Activated CD8-positive, alpha-beta memory T cell treated with anti-CD3 and anti-CD28 coated beads for 1 hour (primary cell): ENCODE data around the gene LTBP1.
"Not testable (repeated sequence)": the region's sequence is repeated elsewhere in the genome, so short reads cannot be mapped to it uniquely, and the experiment has no call there.

Source experiments
- DNase-seq, 2 donors: peaks; one replicate each; pipeline ENCODE4 v3.0.0-alpha.2; 2020; ENCODE audit warnings: low read depth in 1 of 2; ENCODE audit errors: extremely low read depth in 1 of 2

Gene LTBP1

DNA sequence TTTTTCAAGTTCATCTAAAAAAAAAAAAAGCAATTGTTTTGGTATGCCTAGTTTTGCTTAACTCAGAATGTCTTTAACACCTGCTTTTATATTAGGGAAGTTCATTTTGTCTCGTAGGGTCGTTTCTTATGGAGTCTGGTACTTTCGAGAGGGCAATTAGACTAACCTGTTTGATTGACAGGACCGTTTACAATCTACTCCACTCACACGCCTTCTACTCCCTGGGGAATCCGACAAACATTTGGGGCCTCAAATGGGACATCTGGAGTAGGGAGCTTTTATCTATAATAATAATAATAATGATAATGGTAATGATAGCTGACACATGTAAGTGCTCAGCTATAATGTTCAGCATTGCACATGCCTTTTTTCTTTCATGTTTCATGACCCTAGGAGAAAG is 268.1 kb downstream of the LTBP1 start:
- DNase-seq = no peak

DNA sequence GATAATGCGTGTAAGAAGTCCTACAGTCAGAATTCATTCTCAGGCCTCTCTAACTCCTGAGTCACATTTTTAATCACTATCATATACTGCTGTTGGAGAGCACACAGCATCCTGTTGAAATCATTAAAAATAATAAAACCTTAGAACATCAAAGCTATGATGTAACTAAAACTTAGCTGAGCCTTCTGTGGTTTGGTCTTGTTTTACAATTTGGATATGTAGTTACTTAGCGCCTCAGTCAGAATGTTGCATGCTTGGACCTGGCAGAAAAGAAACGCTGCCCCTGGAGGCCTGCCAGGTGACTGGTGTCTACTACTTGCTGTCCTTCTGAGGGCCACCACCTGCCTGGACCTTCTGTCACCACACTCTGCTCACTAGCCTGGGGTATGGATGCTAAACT is 268.5 kb downstream of the LTBP1 start:
- DNase-seq = no peak

DNA sequence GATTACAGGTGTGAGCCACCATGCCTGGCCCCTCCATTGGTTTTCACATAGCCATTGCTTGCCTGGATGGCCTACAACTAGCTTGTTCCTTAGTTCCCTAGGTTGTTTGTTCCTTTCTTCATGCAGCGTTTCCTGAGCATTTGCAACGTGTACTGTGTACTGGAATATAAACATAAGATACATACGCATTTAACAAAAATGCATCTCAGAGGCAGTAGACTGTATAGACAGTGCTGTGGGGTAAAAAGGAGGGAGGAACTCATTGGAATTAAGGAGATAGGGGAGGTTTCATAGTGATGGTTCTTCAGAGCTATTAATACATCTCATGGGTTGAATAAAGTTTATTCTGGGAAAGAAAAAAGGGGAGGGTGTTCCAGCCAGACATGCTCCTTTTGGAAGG is 269.2 kb downstream of the LTBP1 start:
- no peak for DNase-seq

DNA sequence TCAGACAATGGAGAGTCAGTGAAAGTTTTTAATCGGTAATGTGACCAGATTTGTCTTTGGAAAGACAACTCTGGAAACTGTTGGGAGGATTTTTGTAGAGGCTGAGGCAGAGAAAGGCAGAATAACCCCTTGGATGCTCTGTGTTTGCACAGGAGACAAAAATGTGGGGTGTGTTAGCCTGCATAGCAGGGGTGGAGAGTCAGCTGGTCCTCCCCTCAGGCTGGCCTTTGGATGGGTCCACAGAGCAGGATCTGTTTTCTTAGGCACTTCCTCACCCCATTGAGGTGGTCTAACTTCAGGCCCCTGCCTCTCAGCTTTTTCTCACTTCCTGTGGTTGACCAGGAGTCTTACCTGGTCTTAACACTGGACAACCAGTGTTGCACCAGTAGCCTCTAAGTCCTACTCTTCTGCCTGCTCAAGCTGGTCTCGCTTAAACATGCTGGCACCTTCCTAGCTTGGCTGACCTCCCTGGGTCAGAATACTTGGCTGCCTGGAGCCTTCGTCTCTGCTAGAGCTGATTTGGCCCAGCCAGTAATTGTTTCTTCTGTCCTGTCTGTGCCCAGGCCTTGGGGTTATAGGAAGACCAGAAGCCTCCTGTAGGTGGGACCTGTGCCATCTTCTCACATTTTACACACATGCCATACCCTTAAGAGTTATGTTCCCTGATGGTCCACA is 269.9 kb downstream of the LTBP1 start:
- no peak for DNase-seq

DNA sequence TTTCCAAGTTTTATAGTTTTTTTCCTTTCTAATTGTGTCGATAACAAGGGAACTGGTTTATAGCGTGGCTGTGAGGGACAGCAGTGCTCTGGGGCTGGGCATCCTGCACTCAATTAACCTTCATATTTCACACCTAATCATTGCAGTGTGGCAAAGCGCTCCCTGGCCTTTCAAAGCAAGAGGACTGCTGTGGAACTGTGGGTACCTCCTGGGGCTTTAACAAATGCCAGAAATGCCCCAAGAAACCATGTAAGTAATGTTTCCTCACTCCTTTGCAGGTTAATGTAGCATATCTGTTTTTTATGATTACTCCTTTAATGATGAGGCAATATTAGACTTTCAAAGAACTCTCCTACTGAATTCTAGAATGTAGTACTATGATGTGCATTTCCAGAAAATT is 270.7 kb downstream of the LTBP1 start:
- DNase-seq = no peak

DNA sequence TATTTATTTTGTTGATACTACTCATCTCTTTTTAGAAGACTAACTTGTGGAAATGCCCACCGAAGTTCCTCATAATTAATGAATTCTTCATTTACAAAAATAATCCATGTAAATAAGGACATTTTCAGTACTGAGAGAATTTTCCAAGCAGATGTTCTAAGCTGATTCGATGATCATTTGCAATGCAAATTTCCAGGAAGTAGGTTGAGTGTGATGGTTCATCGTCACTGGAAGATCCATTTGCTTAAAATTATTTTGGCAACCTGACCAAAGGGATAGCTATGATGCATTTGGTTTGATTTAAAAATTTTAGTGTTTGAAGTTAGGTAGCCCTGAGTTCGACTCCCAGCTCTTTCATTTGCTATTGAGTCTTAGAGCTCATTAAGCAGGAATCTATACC is 272.4 kb downstream of the LTBP1 start:
- no peak for DNase-seq

DNA sequence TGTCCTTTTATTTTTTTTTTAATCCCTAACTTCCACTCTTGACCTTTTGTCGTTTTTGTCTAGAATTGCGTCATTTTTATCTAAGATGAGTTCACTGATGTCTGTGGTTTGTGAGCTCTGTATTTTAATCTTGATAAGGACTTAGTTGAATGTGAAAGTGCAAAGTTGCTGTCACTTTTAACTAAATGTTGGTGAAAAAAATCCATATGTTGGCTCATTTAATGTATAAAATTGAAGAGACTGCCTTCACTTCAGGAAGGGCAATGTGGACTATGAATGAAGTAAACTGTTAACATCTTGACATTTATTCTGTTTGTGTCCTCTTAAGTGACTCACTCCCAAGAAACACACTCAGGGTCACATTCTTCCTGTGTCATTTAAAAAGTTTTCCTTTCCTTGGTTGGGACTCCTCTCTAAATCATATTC is 273.1 kb downstream of the LTBP1 start:
- no peak for DNase-seq

DNA sequence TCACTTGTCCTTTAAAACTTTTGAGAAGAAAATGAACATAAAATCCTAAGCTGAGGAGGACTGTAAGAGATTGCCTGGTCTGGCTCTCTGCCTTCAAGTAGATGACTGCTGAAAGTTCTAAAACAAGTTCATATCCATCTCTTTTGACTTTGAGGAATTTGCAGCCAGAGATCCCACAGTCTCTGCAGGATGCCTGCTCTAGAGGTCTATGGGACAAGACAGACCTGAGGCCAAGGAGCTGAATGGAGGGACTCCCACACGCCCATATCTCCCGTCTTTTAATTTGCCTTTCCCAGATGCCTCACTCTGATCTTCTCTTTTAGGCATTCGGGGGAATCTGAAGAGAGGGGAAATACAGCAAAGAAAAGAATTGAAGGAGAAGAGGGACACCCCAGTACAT is 273.8 kb downstream of the LTBP1 start:
- DNase-seq = no peak

DNA sequence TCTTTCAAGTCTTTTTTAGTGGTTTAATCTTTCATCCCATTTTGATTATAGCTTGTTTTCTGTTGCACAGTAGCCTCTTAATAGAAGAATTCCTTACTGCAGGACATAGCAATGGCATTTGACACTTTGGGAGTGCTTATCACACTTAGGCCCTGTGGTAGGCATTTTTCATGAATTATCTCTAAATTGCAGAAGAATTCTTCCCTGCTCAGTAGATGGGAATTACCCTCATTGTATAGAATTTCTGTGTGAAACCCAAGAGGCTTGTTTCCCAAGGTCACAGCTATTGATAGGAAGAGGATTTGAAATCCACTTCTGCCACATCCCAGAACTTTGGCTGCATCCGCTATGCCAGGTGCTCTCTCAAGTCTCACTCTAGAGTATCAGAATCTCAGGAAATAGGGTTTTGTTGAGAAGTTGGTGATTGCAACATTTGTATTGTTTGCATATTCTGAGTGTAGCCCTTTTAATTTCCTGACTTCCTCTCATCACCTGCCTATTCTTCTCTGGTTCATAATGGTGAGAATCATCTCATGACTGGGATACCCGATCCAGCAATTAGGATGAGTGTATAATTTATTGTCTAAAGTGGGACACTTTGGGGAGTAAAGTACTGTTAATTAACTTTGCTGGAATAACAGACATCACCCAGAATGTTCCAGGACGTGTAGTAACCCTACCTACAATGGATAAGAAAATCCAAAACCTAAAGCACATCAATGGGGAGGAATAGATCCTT is 274.5 kb downstream of the LTBP1 start:
- DNase-seq = no peak

DNA sequence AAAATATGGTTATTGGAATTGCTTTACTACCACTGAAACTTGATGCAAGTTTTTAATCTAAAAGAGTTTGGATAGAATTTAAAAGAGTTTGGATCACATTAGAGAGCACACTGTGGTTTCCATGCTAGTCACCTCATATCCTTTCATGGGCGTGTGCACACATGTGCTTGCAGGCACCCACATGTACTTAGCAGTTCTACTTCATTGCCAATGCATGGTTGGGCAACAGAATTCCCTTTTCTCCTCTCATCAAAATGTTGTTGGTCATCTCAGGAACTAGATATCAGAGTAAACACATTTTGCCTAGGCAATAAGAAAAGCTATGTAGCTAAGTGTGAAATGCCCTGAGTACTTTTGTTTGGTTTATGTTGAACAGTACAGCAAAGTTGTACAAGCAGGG is 275.6 kb downstream of the LTBP1 start:
- DNase-seq = no peak

DNA sequence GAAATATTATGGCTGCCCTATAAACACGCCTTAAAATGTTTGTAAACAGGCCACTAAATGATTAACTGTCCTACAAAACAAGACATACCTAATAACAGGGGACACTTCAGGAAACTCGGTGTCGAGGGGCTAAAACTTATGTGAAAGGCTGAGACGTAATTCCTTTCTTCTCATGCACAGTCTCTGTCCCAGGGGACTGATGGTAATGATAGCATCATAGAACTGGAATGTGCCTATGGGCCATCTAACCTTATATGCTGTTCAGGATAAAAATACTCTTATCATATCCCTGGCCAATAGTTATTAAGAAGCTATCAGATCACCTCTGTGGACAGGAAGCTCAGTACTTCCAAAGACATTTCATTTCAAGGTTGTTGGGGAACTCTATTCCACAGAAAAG is 277.1 kb downstream of the LTBP1 start:
- DNase-seq = no peak

DNA sequence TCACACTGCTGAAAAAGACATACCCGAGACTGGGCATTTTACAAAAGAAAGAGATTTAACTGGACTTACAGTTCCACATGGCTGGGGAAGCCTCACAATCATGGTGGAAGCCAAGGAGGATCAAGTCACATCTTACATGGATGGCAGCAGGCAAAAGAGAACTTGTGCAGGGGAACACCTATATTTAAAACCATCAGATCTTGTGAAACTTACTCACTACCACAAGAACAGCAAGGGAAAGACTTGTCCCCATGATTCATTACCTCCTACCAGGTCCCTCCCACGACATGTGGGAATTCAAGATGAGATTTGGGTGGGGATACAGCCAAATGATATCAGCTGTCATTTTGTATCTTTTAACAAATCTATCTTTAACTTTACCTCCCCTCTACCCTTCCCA is 278.6 kb downstream of the LTBP1 start:
- no peak for DNase-seq

DNA sequence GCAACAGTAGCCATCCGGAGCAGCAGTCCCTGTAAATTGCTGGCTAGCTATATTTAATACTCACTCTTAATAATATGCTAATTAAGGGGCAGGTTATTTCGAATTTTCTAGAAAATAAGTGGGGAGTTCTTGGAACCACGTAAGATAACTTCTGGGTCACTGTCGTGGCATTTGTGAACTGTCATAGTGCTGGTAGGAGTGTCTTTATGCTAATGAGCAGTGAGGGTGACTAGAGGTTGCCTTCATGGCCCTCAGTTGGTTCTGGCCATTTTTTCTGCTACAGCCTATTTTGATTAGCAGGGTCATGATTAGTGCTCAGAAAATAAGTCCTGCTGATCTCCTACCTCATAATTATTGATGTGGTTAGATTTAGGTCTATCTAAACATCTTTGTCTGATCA is 279.8 kb downstream of the LTBP1 start:
- DNase-seq = no peak

DNA sequence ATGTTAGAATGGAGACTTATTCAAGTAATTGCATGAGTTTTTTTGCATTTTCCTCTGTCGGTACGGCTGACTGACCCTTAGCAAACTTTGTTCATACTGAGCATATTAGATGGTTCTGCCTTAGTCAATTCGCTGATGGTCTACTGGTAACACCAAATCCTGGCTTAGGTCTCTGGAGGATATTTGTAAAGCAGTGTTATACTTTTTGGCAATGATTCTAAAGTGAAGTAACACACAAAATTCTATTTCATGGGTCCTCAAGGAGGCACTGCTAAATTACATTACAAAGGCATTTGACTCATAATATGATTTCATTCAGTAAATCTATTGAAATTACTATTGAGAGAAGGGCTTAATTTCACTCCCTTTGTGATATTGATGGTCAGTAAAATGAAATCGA is 282.9 kb downstream of the LTBP1 start:
- DNase-seq = no peak

DNA sequence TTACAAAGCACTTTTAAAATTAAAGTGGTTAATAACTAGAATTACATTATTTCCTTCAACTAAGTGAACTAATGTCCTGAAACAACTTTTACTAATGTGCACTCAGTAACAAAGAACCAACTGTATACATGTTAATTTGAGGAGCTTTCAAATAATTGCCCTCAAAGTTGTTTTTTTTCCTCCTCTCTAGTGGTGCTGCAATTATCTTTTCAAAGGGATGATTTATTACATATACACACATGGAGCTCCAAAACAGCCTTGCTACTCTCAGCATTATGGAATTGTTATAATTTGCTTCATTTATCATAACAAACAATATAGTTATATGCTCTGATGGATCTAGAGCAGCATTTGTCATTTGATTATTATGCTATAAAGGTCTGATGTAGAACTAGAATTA is 283.4 kb downstream of the LTBP1 start:
- no peak for DNase-seq

DNA sequence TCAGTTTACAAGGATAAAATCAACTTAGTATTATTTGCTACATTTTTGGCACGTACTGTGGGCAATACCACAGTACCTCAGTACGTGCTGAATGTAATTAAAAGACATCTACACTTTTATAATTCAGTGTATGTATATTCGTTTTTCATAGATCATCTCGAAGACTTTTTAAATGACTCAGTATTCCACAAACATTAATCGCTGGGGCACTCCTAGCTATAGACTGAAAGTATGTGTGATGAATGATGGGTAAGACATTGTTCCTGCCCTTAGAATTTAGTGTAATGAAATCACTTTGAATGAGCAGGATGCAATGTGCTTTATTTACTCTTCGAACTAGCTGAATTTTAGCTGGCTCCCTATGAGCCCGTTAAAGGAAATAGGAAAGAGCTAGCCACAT is 284.1 kb downstream of the LTBP1 start:
- no peak for DNase-seq

DNA sequence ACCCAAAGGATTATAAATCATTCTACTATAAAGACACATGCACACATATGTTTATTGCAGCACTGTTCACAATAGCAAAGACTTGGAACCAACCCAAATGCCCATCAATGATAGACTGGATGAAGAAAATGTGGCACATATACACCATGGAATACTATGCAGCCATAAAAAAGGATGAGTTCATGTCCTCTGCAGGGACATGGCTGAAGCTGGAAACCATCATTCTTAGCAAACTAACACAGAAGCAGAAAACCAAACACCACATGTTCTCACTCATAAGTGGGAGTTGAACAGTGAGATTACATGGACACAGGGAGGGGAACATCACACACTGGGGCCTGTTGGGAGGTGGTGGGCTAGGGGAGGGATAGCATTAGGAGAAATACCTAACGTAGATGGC is 288.8 kb downstream of the LTBP1 start:
- not testable (repeated sequence) for DNase-seq

DNA sequence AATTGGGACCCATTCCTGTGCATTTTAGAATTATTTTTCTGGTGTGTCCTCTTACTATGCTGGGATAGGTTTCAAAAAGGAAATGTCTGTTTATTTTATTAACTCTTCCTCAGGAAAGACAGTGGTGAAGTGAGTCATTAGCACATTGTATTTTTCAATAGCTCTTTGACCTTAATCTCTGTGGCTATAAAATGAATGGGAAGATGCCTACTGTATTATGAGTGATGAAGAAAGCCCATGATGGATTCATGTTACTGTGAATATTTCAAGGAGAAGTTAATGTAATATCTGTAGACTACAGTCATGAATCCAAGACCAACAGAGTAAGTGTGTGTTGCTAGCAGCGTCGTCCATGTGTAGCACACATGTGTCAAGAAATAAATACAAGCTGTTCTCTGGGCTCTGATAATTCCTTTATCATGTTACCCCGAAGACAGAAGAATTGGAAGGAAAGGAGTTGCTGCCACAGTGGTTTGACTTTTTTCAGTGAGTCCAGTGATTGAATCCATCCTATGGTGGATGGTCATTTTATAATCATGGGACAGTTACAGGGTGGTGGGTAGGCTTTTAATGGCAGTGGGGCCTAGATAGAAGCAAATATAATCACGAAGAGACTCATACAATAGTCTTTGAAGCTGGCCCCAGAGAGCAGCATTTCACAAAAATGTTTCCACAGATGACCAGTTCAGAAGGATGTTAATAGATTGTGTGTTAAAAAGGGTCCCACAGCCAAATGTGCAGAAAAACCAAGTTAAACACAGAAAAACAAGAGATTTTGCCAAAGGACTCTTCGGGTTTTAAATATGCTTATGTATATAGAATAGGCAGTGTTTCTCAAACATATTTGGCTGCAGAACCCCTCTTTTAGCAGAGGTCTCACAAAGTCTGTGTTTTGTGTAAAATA is 290.0 kb downstream of the LTBP1 start:
- DNase-seq = no peak

DNA sequence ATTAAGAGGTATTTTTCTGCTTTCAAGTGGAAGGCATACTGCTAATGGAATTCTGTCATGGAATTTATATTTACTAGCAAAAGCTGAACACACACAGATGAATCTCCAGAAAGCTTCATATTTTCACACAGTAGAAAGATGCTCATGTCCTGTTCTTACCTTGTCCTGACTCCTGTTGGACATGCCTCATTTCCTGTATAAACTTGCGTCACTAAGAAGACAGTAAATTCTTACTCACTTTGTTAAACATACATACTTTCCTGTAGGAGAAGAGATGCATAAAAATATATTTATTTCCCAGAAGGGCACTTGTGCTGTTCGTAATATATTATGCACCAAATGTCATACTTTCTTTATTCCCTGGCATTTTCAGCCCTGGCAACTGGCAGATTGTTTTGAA is 291.4 kb downstream of the LTBP1 start:
- no peak for DNase-seq

DNA sequence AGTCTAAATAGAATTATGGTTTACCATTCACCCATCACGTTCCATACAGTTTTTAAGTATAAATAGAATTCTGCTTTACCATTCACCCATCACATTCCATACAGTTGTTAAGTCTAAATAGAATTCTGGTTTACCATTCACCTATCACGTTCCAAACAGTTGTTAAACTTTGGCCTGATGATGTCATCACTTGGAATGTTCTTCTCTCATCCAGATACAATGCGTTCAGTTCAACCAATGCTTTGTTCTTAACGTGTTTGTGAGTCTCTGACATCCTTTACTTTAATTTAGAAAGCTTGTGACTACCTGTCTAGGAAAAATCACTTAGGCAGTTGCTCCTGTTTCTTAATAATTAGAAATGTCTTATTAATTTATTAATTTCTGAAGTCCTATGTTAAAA is 293.4 kb downstream of the LTBP1 start:
- no peak for DNase-seq

DNA sequence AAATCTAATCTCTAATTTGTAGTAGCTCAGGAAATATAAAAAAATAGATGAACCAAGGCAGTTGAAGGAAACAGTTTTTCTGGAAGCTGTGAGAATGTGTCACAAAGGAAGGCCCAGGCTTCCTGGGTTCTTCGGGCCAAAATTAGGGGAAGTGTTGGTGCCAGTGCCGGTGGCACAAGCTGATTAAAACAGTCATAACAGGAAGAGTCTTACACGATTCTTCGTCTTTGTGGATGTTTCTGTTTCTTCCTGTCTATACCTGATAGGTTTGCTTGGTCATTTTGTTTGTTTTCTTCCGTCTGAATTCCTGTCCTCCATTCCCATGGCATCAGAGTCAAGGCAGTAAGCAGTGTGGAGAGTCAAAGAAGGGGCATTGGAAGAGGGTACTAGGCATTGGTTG is 294.3 kb downstream of the LTBP1 start:
- no peak for DNase-seq

DNA sequence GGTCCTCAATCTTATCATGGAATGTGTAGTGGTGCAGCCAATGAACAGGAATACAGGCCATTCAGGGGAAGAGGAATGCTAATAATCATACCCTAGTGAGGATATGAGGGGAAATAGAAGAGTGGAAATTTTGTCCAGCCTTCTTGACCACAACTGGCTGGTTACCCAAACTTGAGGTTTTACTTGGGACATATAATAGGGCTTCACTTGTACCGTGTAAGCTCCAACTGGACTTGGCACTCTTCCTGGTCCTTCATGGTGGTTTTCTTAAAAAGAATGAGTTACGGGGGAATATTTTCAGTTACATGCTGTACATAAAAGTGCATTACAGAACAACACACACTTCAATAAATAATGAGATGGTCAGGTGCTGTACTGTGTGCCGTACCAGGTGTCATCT is 294.8 kb downstream of the LTBP1 start:
- no peak for DNase-seq
